Measurements from ENCODE around the gene GRID1.

DNA sequence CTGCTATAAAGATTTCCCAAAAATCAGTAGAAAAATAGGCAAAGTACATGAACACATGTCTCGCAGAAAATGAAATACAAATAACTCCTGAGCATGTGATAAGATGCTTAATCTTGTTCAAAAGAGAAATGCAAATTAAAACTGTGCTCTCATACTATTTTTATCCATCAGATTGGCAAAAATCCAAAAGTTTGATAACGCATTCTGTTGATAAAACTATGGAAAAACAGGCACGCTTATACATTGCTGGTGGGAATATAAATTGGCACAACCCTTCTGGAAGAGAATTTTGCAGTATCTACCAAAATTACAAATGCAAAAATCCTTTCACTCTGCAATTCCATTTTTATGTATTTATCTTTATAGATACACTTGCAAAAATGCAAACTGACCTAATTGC is 315.0 kb downstream of the GRID1 start:
- TF ChIP-seq, protein P1, sequence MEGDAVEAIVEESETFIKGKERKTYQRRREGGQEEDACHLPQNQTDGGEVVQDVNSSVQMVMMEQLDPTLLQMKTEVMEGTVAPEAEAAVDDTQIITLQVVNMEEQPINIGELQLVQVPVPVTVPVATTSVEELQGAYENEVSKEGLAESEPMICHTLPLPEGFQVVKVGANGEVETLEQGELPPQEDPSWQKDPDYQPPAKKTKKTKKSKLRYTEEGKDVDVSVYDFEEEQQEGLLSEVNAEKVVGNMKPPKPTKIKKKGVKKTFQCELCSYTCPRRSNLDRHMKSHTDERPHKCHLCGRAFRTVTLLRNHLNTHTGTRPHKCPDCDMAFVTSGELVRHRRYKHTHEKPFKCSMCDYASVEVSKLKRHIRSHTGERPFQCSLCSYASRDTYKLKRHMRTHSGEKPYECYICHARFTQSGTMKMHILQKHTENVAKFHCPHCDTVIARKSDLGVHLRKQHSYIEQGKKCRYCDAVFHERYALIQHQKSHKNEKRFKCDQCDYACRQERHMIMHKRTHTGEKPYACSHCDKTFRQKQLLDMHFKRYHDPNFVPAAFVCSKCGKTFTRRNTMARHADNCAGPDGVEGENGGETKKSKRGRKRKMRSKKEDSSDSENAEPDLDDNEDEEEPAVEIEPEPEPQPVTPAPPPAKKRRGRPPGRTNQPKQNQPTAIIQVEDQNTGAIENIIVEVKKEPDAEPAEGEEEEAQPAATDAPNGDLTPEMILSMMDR (IDR thresholded peaks at IDR 0.05): no peak
- TF ChIP-seq POLR2A (IDR thresholded peaks at IDR 0.05): no peak

Measured in breast epithelium (tissue), 3 donors.